Smooth muscle cell (in vitro differentiated cells): ENCODE measurements around the gene SLC4A11. TPM values are rescaled to one million over a fixed set of nuclear protein-coding genes. Genes with fewer than 3 reads are reported as not detected.

ENCODE experiments used
- DNase-seq: peaks from one replicate; lab custom pipeline; 2025; ENCODE audit not compliant: unreplicated experiment; lab: John Stamatoyannopoulos, UW
- H2AFZ ChIP-seq: fragments of 200-600 bp; sonication (generic); 2 replicates; pipeline ENCODE4 v1.6.0; 2016; ENCODE audit warnings: antibody characterized with exemption, low read depth, mild to moderate bottlenecking
- H3F3A ChIP-seq: fragments of 200-600 bp; sonication (generic); 2 replicates; pipeline ENCODE4 v1.6.0; 2017; ENCODE audit warnings: antibody characterized with exemption, low read depth
- H3K27ac ChIP-seq: fragments of 200-600 bp; sonication (generic); 2 replicates; pipeline ENCODE4 v1.5.1; 2016; ENCODE audit warnings: low read depth, mild to moderate bottlenecking
- H3K27me3 ChIP-seq: fragments of 200-600 bp; sonication (generic); 2 replicates; pipeline ENCODE4 v1.6.1; 2016; ENCODE audit warnings: low read depth, mild to moderate bottlenecking
- H3K36me3 ChIP-seq: fragments of 200-600 bp; sonication (generic); 2 replicates; pipeline ENCODE4 v1.5.1; 2016; ENCODE audit warnings: low read depth
- H3K4me1 ChIP-seq: fragments of 200-600 bp; sonication (generic); 2 replicates; pipeline ENCODE4 v1.5.1; 2016; ENCODE audit warnings: low read depth
- H3K4me2 ChIP-seq: fragments of 200-600 bp; sonication (generic); 2 replicates; pipeline ENCODE4 v1.6.0; 2016; ENCODE audit warnings: mild to moderate bottlenecking
- H3K4me3 ChIP-seq: fragments of 200-600 bp; sonication (generic); 2 replicates; pipeline ENCODE4 v1.5.1; 2016; ENCODE audit warnings: mild to moderate bottlenecking
- H3K79me2 ChIP-seq: fragments of 200-600 bp; sonication (generic); 2 replicates; pipeline ENCODE4 v1.6.0; 2016; ENCODE audit warnings: low read depth, mild to moderate bottlenecking
- H3K9ac ChIP-seq: fragments of 200-600 bp; sonication (generic); 2 replicates; pipeline ENCODE4 v1.6.0; 2016; ENCODE audit warnings: low read depth
- H3K9me3 ChIP-seq: fragments of 200-600 bp; sonication (generic); replicated peaks from 2 replicates; pipeline ENCODE4 v1.5.1; 2016; ENCODE audit warnings: low read depth
- H4K20me1 ChIP-seq: fragments of 200-600 bp; sonication (generic); 2 replicates; pipeline ENCODE4 v1.6.0; 2016; ENCODE audit warnings: low read depth
- WGBS: methylation state at CpG from one replicate; pipeline ENCODE4 v1.1.7; 2016; ENCODE audit warnings: low lambda C conversion rate; 5-methylcytosine and 5-hydroxymethylcytosine counted together
- polyA plus RNA-seq: library from polyadenylated mRNA; unstranded; fragments of >200 nt; fragmentation: Nextera tagmentation; extraction: Ambion mirVana; gene quantifications from 2 replicates; pipeline ENCODE4 v1.2.1, GENCODE V29; 2016
- total RNA-seq: library from RNA; depleted of rRNA; stranded (reverse); fragments of >200 nt; gene quantifications from 2 replicates; pipeline ENCODE4 v1.2.3, GENCODE V29; 2014
- TF ChIP-seq, protein P1 (sequence below): fragments of 200-600 bp; sonication (generic); IDR thresholded peaks from 2 replicates; pipeline ENCODE4 v1.5.1; 2017; ENCODE audit warnings: borderline replicate concordance, mild to moderate bottlenecking, antibody characterized with exemption; ENCODE audit not compliant: insufficient read depth, poor library complexity, severe bottlenecking

SLC4A11 gene
- total and polyA plus RNA-seq, 2 experiments from 2014 or later: 0.27 to 1.5 TPM

DNA sequence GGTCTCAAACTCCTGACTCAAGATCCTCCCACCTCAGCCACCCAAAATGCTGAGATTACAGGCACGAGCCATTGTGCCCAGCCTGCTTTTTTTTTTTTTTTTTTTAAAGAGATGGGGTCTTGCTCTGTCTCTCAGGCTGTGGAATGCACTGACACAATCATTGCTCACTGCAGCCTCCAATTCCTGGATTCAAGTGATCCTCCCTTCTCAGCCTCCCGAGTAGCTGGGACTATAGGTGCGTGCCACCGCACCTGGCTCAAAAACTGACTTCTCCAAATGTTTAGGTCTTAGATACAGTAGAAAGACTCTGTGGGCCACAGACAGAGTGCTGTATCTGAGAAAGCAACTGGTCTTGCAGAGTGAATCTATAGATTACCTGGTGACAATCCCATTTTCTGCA is 31.1 kb upstream of the SLC4A11 start:
- H3K4me3 ChIP-seq: no peak overlapping the region
- no peaks in the 10 kb centered on the region for H3F3A ChIP-seq
- H3K27me3 ChIP-seq: no peaks in the 10 kb centered on the region
- H3K79me2 ChIP-seq: no peaks in the 10 kb centered on the region
- H3K27ac ChIP-seq: no peak overlapping the region
- H3K36me3 ChIP-seq: peaks cover 4% of the 10 kb centered on the region
- H4K20me1 ChIP-seq: no peaks in the 10 kb centered on the region
- 94% methylated on average over 4 of the region's 4 CpGs for WGBS
- no peak overlapping the region for H3K4me2 ChIP-seq
- DNase-seq: no peak
- no peak overlapping the region for H3K9ac ChIP-seq
- H3K4me1 ChIP-seq: no peaks in the 10 kb centered on the region
- no peak overlapping the region for H2AFZ ChIP-seq
- TF ChIP-seq, protein P1, sequence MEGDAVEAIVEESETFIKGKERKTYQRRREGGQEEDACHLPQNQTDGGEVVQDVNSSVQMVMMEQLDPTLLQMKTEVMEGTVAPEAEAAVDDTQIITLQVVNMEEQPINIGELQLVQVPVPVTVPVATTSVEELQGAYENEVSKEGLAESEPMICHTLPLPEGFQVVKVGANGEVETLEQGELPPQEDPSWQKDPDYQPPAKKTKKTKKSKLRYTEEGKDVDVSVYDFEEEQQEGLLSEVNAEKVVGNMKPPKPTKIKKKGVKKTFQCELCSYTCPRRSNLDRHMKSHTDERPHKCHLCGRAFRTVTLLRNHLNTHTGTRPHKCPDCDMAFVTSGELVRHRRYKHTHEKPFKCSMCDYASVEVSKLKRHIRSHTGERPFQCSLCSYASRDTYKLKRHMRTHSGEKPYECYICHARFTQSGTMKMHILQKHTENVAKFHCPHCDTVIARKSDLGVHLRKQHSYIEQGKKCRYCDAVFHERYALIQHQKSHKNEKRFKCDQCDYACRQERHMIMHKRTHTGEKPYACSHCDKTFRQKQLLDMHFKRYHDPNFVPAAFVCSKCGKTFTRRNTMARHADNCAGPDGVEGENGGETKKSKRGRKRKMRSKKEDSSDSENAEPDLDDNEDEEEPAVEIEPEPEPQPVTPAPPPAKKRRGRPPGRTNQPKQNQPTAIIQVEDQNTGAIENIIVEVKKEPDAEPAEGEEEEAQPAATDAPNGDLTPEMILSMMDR: no peak
- H3K9me3 ChIP-seq: no peaks in the 10 kb centered on the region

GRCh38 chr20:3262566-3262965 is 23.6 kb upstream of the SLC4A11 start:
- Histone ChIP-seq H3F3A (no peaks in the 10 kb centered on the region), H3K36me3 (peaks cover 7% of the 10 kb centered on the region), H3K9me3 (no peaks in the 10 kb centered on the region), H4K20me1 (no peaks in the 10 kb centered on the region), H3K9ac (no peak overlapping the region), H2AFZ (no peak overlapping the region), H3K4me3 (no peak overlapping the region), H3K27ac (no peak overlapping the region), H3K79me2 (no peaks in the 10 kb centered on the region), H3K4me2 (no peak overlapping the region), H3K27me3 (no peaks in the 10 kb centered on the region), H3K4me1 (no peaks in the 10 kb centered on the region)
- no peak for DNase-seq
- TF ChIP-seq, protein P1: no peak

- 97% methylated on average over 5 of the region's 5 CpGs for WGBS
- Histone ChIP-seq H3K4me3 (no peak overlapping the region), H4K20me1 (no peaks in the 10 kb centered on the region), H3K9ac (no peak overlapping the region), H3F3A (no peaks in the 10 kb centered on the region), H3K9me3 (no peaks in the 10 kb centered on the region), H3K27ac (no peak overlapping the region), H3K4me1 (no peaks in the 10 kb centered on the region), H3K4me2 (no peak overlapping the region), H3K27me3 (no peaks in the 10 kb centered on the region), H3K79me2 (no peaks in the 10 kb centered on the region), H3K36me3 (peaks cover 5% of the 10 kb centered on the region), H2AFZ (no peak overlapping the region)
- DNase-seq: no peak
- TF ChIP-seq, protein P1: no peak
Measured at GRCh38 chr20:3258429-3258828, 19.4 kb upstream of the SLC4A11 start.

- H3K27ac ChIP-seq: no peak overlapping the region
- TF ChIP-seq, protein P1: no peak
- peaks cover under 1% of the 10 kb centered on the region for H3K27me3 ChIP-seq
- H3K9me3 ChIP-seq: no peaks in the 10 kb centered on the region
- H3F3A ChIP-seq: no peaks in the 10 kb centered on the region
- H2AFZ ChIP-seq: no peak overlapping the region
- no peak for DNase-seq
- no peak overlapping the region for H3K4me2 ChIP-seq
- no peak overlapping the region for H3K9ac ChIP-seq
- no peaks in the 10 kb centered on the region for H3K36me3 ChIP-seq
- no peaks in the 10 kb centered on the region for H3K4me1 ChIP-seq
- no peak overlapping the region for H3K4me3 ChIP-seq
- 97% methylated on average over 5 of the region's 5 CpGs for WGBS
- no peaks in the 10 kb centered on the region for H4K20me1 ChIP-seq
- H3K79me2 ChIP-seq: no peaks in the 10 kb centered on the region
Measured at GRCh38 chr20:3255728-3256127, 16.7 kb upstream of the SLC4A11 start.
